Osteocyte (in vitro differentiated cells): ENCODE data around the gene RCBTB1. TPM values are rescaled to one million over a fixed set of nuclear protein-coding genes. Genes with fewer than 3 reads are reported as not detected.

Experiments
- DNase-seq: peaks from one replicate; pipeline ENCODE4 v3.0.0; 2021; ENCODE audit warnings: mixed read lengths; ENCODE audit not compliant: unreplicated experiment; ENCODE audit errors: extremely low spot score
- H3K27ac Mint-ChIP-seq: one replicate; pipeline ENCODE4 v1.8.0; 2021; ENCODE audit warnings: mild to moderate bottlenecking, mixed read lengths; ENCODE audit not compliant: unreplicated experiment
- H3K27me3 Mint-ChIP-seq: one replicate; pipeline ENCODE4 v1.8.0; 2021; ENCODE audit warnings: mixed read lengths; ENCODE audit not compliant: unreplicated experiment
- H3K36me3 Mint-ChIP-seq: one replicate; pipeline ENCODE4 v1.8.0; 2021; ENCODE audit warnings: mixed read lengths; ENCODE audit not compliant: unreplicated experiment
- H3K4me1 Mint-ChIP-seq: one replicate; pipeline ENCODE4 v1.8.0; 2021; ENCODE audit warnings: mixed read lengths; ENCODE audit not compliant: unreplicated experiment
- H3K4me3 Mint-ChIP-seq: one replicate; pipeline ENCODE4 v1.8.0; 2021; ENCODE audit warnings: mild to moderate bottlenecking, moderate library complexity, mixed read lengths; ENCODE audit not compliant: unreplicated experiment
- H3K9me3 Mint-ChIP-seq: one replicate; pipeline ENCODE4 v1.8.0; 2021; ENCODE audit warnings: mixed read lengths; ENCODE audit not compliant: unreplicated experiment
- CTCF ChIP-seq: fragments of 200-600 bp; sonication (generic); IDR thresholded peaks from 2 replicates; pipeline ENCODE4 v1.5.0; 2021; ENCODE audit warnings: antibody characterized with exemption, mild to moderate bottlenecking, moderate library complexity
- total RNA-seq: library from RNA; stranded (reverse); gene quantifications from 2 replicates; pipeline ENCODE4 v1.2.1, GENCODE V29; 2021

The RCBTB1 gene
- total RNA-seq, 1 donor from 2014 or later = 26.2 TPM

GRCh38 chr13:49563516-49563915 lies 21.8 kb downstream of the RCBTB1 start:
- Mint-ChIP-seq H3K4me3 (no peak overlapping the region), H3K27me3 (no peaks in the 10 kb centered on the region), H3K4me1 (peaks cover 13% of the 10 kb centered on the region), H3K9me3 (no peaks in the 10 kb centered on the region), H3K36me3 (peaks cover 43% of the 10 kb centered on the region), H3K27ac (no peak overlapping the region)
- TF ChIP-seq CTCF = no peak
- DNase-seq = no peak

GRCh38 chr13:49561062-49561410 lies 24.3 kb downstream of the RCBTB1 start:
- TF ChIP-seq CTCF = no peak
- Mint-ChIP-seq H3K27ac (peak overlapping the region; percentile 16), H3K36me3 (peaks cover 40% of the 10 kb centered on the region), H3K4me3 (no peak overlapping the region), H3K9me3 (no peaks in the 10 kb centered on the region), H3K27me3 (no peaks in the 10 kb centered on the region), H3K4me1 (peaks cover 13% of the 10 kb centered on the region)
- DNase-seq = no peak

- Mint-ChIP-seq H3K27me3 (no peaks in the 10 kb centered on the region), H3K9me3 (no peaks in the 10 kb centered on the region), H3K4me1 (peaks cover 13% of the 10 kb centered on the region), H3K27ac (peak overlapping the region; percentile 16), H3K4me3 (no peak overlapping the region), H3K36me3 (peaks cover 41% of the 10 kb centered on the region)
- TF ChIP-seq CTCF = peak; percentile 40
- DNase-seq = no peak
These were observed 24.9 kb downstream of the RCBTB1 start for GRCh38 chr13:49560270-49561061.

GRCh38 chr13:49559006-49559405 lies 26.4 kb downstream of the RCBTB1 start:
- peaks cover 46% of the 10 kb centered on the region for H3K36me3 Mint-ChIP-seq
- H3K4me1 Mint-ChIP-seq = peaks cover 13% of the 10 kb centered on the region
- H3K9me3 Mint-ChIP-seq = no peaks in the 10 kb centered on the region
- no peak for TF ChIP-seq CTCF
- H3K27ac Mint-ChIP-seq = no peak overlapping the region
- no peak for DNase-seq
- H3K27me3 Mint-ChIP-seq = no peaks in the 10 kb centered on the region
- no peak overlapping the region for H3K4me3 Mint-ChIP-seq

GRCh38 chr13:49554387-49554786 lies 31.0 kb downstream of the RCBTB1 start:
- Mint-ChIP-seq H3K27ac (no peak overlapping the region), H3K9me3 (no peaks in the 10 kb centered on the region), H3K36me3 (peaks cover 47% of the 10 kb centered on the region), H3K4me3 (no peak overlapping the region), H3K4me1 (no peaks in the 10 kb centered on the region), H3K27me3 (no peaks in the 10 kb centered on the region)
- DNase-seq = no peak
- no peak for TF ChIP-seq CTCF
